ENCODE results near the gene OR2A25.
"Not testable (repeated sequence)": the region's sequence is repeated elsewhere in the genome, so short reads cannot be mapped to it uniquely, and the experiment has no call there.

The OR2A25 gene

DNA sequence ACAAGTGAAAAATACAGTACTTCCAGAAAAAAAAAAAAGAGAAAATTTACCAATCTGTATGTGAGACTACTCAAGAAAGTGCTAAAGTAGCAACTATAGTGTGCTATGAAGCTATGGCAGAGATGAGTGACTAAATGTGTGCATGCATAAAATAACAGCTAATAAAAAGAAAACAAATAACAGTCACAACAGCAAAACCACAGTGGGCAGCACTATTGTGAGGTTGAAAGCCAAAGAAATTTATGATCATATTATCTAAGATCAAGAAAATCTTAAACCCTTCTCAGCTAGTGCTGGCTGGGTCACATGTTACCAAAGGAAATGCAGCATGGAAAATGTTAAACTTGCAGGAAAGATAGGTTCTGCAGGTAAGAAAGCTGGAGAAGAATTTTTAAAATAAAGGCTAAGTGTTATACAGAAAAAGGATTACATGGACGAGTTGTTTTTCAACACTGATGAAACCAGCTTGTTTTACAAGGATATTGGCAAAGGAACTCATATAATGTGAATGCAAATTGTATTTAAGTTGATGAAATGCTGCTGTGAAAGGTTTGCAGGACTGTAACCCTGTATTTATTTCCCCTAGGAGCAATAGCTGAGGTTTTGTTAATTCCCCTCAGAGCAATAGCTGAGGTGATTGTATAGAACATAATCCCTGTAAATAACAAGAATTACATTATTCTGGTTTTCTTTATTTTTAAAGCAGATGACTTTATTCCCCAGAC lies 36.5 kb upstream of the OR2A25 start:
- H3K4me1 ChIP-seq: no peaks in the 10 kb centered on the region
- H3K27ac ChIP-seq: no peak overlapping the region
- no peak overlapping the region for H3K9ac ChIP-seq
- no peaks in the 10 kb centered on the region for H4K20me1 ChIP-seq
- H3K4me3 ChIP-seq: no peak overlapping the region
- no peak for TF ChIP-seq Cebpa-rat (IDR thresholded peaks at IDR 0.05)
- no peaks in the 10 kb centered on the region for H3K9me3 ChIP-seq
- H3K36me3 ChIP-seq: no peaks in the 10 kb centered on the region
- no peak overlapping the region for H3K4me2 ChIP-seq
- H3K27me3 ChIP-seq: no peaks in the 10 kb centered on the region

DNA sequence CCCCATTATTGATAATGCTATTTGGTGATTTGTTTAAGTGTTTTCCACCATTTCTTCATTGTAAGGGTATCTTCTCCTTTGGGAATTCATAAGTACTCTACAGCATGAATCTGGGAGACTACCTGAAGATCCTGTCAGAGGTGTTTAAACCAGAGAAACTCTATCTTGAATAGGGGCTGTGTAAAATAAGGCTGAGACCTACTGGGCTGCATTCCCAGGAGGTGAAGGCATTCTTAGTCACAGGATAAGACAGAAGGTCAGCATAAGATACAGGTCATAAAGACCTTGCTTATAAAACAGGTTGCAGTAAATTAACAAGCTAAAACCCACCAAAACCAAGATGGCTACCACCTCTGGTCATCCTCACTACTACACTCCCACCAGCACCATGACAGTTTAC lies 34.2 kb upstream of the OR2A25 start:
- no peaks in the 10 kb centered on the region for H3K9me3 ChIP-seq
- no peak for TF ChIP-seq Cebpa-rat (IDR thresholded peaks at IDR 0.05)
- H3K27me3 ChIP-seq: no peaks in the 10 kb centered on the region
- no peaks in the 10 kb centered on the region for H3K36me3 ChIP-seq
- no peak overlapping the region for H3K4me2 ChIP-seq
- H3K4me1 ChIP-seq: no peaks in the 10 kb centered on the region
- H3K9ac ChIP-seq: no peak overlapping the region
- H4K20me1 ChIP-seq: no peaks in the 10 kb centered on the region
- H3K4me3 ChIP-seq: no peak overlapping the region
- H3K27ac ChIP-seq: no peak overlapping the region

DNA sequence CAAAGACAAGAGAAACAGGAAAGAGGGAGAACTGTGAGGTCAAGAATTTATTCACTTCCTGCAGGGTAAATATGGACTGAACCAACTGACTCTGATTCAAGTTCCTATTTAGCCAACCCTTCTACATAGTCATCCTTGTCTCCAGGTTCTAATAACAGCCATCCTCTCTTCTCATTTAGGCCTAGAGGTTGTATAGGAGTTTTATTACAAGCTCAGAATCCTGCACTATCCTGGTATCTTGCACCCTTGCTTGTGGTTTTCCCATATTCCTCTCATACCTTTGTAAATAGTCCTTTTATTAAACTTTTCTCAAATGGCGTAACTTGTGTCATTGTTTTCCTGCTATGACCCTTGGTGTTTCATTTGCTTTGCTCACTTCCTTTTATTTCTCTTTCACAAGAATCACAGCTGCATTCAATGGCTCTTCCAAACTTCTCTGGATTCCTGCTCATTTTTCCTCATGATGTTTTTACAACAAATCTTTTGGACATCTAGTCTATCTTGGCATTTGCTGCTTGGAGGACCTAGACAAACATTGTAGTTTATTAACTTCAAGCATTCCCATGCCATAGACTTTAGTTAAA lies 33.2 kb upstream of the OR2A25 start:
- Histone ChIP-seq H4K20me1 (no peaks in the 10 kb centered on the region), H3K4me1 (no peaks in the 10 kb centered on the region), H3K36me3 (no peaks in the 10 kb centered on the region), H3K4me3 (no peak overlapping the region), H3K9ac (no peak overlapping the region), H3K27me3 (no peaks in the 10 kb centered on the region), H3K4me2 (no peak overlapping the region), H3K27ac (no peak overlapping the region), H3K9me3 (no peaks in the 10 kb centered on the region)
- TF ChIP-seq Cebpa-rat (IDR thresholded peaks at IDR 0.05): no peak

DNA sequence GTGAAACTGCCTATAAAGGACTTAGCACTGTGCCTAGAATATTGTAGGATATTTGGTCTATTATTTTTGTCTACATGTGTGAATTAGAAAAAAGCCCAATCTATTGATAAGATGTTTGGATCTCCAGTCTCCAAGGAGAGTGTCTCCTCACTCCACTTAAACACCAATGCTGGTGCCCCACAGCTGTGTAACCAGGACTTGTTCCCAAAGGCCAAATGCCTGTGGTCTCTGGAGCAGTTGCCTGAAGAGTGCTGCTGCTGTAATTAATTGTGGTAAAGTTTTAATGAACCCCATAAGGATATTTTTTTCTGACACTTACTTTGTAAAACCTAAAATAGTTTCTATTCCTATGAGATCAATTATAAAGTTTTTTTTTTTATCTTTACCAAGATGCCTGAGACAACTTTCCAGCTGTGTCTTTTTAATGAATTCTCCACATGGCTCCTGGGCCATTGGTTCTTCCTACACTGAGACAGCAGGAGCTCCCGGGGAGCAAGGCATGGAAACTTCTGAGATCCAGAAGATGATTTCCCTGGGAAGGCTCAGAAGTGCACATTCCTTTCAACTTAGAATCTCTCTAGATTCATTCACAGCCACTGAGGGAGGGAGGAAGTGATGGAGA lies 32.1 kb upstream of the OR2A25 start:
- Histone ChIP-seq H3K4me3 (no peak overlapping the region), H3K4me2 (no peak overlapping the region), H3K27me3 (no peaks in the 10 kb centered on the region), H3K9ac (no peak overlapping the region), H3K9me3 (no peaks in the 10 kb centered on the region), H4K20me1 (no peaks in the 10 kb centered on the region), H3K27ac (no peak overlapping the region), H3K36me3 (no peaks in the 10 kb centered on the region), H3K4me1 (no peaks in the 10 kb centered on the region)
- no peak for TF ChIP-seq Cebpa-rat (IDR thresholded peaks at IDR 0.05)

DNA sequence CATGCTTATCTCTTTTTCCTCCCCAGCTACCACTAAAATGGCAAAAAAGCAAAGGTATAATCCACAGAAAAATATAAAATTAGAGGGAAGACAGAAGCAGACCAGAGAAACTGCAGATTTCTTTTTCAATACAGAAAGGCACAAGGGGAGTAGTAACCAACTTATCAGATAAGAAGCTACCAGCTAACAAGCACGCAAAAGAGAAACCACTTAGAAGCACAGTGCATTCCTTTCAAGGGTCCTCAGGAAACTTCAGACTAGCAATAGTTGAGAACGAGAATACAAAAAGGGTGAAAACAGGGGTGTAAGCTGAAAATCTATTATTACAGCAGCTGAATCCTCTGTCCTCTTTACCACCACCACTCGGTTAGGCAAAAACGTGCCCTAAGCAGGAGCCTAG lies 30.7 kb upstream of the OR2A25 start:
- Histone ChIP-seq H3K9me3 (no peaks in the 10 kb centered on the region), H3K27ac (no peak overlapping the region), H3K27me3 (no peaks in the 10 kb centered on the region), H3K9ac (no peak overlapping the region), H3K4me1 (no peaks in the 10 kb centered on the region), H3K4me2 (no peak overlapping the region), H3K36me3 (no peaks in the 10 kb centered on the region), H4K20me1 (no peaks in the 10 kb centered on the region), H3K4me3 (no peak overlapping the region)
- no peak for TF ChIP-seq Cebpa-rat (IDR thresholded peaks at IDR 0.05)

DNA sequence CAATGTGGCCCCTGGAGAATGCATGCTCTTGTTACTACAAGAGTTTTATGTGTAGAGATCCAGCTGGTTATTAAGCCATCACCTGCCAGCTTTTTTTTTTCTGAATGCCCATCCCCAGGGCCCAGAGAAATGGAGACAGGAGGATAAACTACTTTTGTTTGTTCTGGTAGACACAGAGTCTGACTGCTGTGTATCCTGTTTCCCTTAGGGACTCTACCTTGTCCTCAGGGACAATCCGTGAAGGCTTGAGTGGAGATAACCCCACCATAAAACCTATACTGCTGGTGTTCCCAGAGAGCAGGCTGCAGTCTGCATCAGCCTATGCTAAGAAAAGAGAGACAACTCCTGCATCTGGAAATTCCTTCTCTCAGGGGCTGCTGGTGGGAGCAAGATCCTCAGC lies 21.0 kb upstream of the OR2A25 start, which contains the start of gene OR2A5:
Gene OR2A5 (plus strand): TSS at position 301 of the 400 bp plus-strand sequence. CDS start 1,454 bp downstream, outside the sequence.
- TF ChIP-seq Cebpa-rat (IDR thresholded peaks at IDR 0.05): no peak
- Histone ChIP-seq H3K4me2 (no peak within 1 kb of the TSS), H4K20me1 (no peaks in the 10 kb centered on the region), H3K9ac (no peak within 1 kb of the TSS), H3K4me1 (no peaks in the 10 kb centered on the region), H3K27me3 (no peaks in the 10 kb centered on the region), H3K9me3 (no peaks in the 10 kb centered on the region), H3K27ac (no peak within 1 kb of the TSS), H3K4me3 (no peak within 1 kb of the TSS), H3K36me3 (no peaks in the 10 kb centered on the region)

DNA sequence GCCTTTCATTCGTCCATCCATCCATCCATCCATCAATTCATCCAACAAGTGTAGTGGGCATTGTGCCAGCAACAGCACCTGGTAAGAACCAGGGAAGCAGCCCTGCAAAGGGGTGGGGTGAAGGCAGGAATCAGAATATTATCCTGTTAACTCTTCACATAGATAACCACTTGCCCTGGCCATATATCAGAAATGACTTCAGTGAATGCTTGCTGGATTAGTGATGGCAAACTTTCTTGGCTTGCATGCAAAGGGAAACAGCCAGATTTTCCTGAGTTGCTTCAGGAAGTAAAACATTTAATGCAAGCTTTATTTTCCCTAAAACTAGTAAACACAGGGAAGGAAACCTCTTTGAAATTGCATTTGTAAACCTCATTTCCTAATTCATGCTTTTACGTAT lies 20.1 kb upstream of the OR2A25 start:
- Histone ChIP-seq H3K36me3 (no peaks in the 10 kb centered on the region), H3K9ac (no peak overlapping the region), H3K27ac (no peak overlapping the region), H3K4me2 (no peak overlapping the region), H3K4me1 (no peaks in the 10 kb centered on the region), H3K4me3 (no peak overlapping the region), H3K27me3 (no peaks in the 10 kb centered on the region), H3K9me3 (no peaks in the 10 kb centered on the region), H4K20me1 (no peaks in the 10 kb centered on the region)
- TF ChIP-seq Cebpa-rat (IDR thresholded peaks at IDR 0.05): no peak

DNA sequence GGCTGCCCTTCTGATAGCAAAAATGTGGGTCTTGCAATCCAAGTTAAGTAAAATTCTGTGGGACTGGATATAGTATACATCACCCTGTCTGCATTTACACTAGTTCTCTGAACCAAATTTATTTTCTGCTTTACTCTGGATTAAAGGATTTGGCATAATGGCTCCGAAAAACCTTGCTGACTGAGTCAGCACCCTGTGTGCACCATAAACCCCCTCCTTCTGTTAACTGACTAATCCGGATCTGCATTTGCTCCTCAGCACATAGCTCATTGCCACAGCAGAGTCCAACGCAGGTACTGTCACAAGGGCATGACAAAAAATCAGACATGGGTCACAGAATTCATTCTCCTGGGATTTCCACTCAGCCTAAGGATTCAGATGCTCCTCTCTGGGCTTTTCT lies 19.5 kb upstream of the OR2A25 start:
- Histone ChIP-seq H3K27ac (no peak overlapping the region), H3K36me3 (no peaks in the 10 kb centered on the region), H3K9ac (no peak overlapping the region), H3K9me3 (no peaks in the 10 kb centered on the region), H3K27me3 (no peaks in the 10 kb centered on the region), H3K4me1 (no peaks in the 10 kb centered on the region), H4K20me1 (no peaks in the 10 kb centered on the region), H3K4me2 (no peak overlapping the region), H3K4me3 (no peak overlapping the region)
- TF ChIP-seq Cebpa-rat (IDR thresholded peaks at IDR 0.05): no peak

DNA sequence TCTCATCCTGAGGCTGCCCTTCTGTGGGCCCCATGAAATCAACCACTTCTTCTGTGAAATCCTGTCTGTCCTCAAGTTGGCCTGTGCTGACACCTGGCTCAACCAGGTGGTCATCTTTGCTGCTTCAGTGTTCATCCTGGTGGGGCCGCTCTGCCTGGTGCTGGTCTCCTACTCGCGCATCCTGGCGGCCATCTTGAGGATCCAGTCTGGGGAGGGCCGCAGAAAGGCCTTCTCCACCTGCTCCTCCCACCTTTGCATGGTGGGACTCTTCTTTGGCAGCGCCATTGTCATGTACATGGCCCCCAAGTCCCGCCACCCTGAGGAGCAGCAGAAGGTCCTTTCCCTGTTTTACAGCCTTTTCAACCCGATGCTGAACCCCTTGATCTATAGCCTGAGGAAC lies 18.7 kb upstream of the OR2A25 start:
- not testable (repeated sequence) for H3K4me3 ChIP-seq, H3K4me2 ChIP-seq, H3K9ac ChIP-seq, H3K27me3 ChIP-seq, H3K4me1 ChIP-seq, H3K36me3 ChIP-seq, H4K20me1 ChIP-seq, H3K9me3 ChIP-seq, H3K27ac ChIP-seq

DNA sequence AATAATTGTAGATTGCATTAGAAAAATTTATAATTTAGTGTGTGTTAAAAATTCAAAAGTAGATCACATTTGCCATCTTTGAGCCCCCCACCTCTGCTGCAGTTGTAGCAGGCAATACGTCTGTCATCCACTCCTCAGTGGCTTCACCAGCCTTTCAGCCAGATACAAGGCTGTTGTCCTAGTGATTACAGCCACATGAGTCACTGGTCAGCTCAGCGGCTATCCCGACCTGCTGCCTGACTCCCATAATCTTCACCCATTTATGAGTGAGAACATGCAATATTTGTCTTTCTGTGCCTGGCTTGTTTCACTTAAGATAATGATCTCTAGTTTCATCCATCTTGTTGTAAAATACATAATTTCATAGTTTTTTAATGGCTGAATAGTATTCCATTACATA lies 11.7 kb upstream of the OR2A25 start:
- H3K4me1 ChIP-seq: no peaks in the 10 kb centered on the region
- H3K9me3 ChIP-seq: peaks cover 7% of the 10 kb centered on the region; the same call in 1 of the 2 replicates
- H3K27me3 ChIP-seq: no peaks in the 10 kb centered on the region
- no peaks in the 10 kb centered on the region for H4K20me1 ChIP-seq
- TF ChIP-seq Cebpa-rat (IDR thresholded peaks at IDR 0.05): no peak
- H3K4me2 ChIP-seq: no peak overlapping the region
- no peak overlapping the region for H3K4me3 ChIP-seq
- no peaks in the 10 kb centered on the region for H3K36me3 ChIP-seq
- H3K9ac ChIP-seq: no peak overlapping the region
- no peak overlapping the region for H3K27ac ChIP-seq

Measured in BLaER1 (cell line).